Osteoblast (primary cell): ENCODE measurements around the gene CRIM1. TPM values are rescaled to one million over a fixed set of nuclear protein-coding genes. Genes with fewer than 3 reads are reported as not detected.
A peak's percentile ranks its signal among the peaks of the same experiment; 100 is the strongest.

ENCODE experiments used
- DNase-seq: peaks from one replicate; pipeline ENCODE4 v3.0.0; 2011; ENCODE audit warnings: low spot score, mixed read lengths; ENCODE audit not compliant: insufficient read length; ENCODE audit errors: missing footprints
- H2AFZ ChIP-seq: 2 replicates; pipeline ENCODE4 v1.6.0; 2011; ENCODE audit warnings: mild to moderate bottlenecking, low read length
- H3K27ac ChIP-seq: 2 replicates; pipeline ENCODE4 v1.5.1; 2011; ENCODE audit warnings: mild to moderate bottlenecking, low read depth, low read length, moderate library complexity
- H3K27me3 ChIP-seq: 2 replicates; pipeline ENCODE4 v1.6.0; 2012; ENCODE audit warnings: mild to moderate bottlenecking, control low read depth, inconsistent platforms, low read length, moderate library complexity; ENCODE audit not compliant: insufficient read depth
- H3K36me3 ChIP-seq: 2 replicates; pipeline ENCODE4 v1.5.1; 2011; ENCODE audit warnings: mild to moderate bottlenecking, low read length, control low read depth, moderate library complexity; ENCODE audit not compliant: insufficient read depth
- H3K4me1 ChIP-seq: 2 replicates; pipeline ENCODE4 v1.5.1; 2011; ENCODE audit warnings: mild to moderate bottlenecking, low read length, control low read depth, moderate library complexity; ENCODE audit not compliant: insufficient read depth
- H3K4me2 ChIP-seq: 2 replicates; pipeline ENCODE4 v1.6.0; 2011; ENCODE audit warnings: mild to moderate bottlenecking, low read length; ENCODE audit not compliant: insufficient read depth
- H3K4me3 ChIP-seq: fragments of 200-600 bp; sonication (generic); 3 replicates; pipeline ENCODE4 v1.5.1; 2012; ENCODE audit warnings: mild to moderate bottlenecking, low read length, inconsistent platforms; ENCODE audit not compliant: insufficient read depth
- H3K79me2 ChIP-seq: 2 replicates; pipeline ENCODE4 v1.6.0; 2012; ENCODE audit warnings: mild to moderate bottlenecking, low read length, control low read depth, inconsistent platforms; ENCODE audit not compliant: insufficient read depth
- H3K9me3 ChIP-seq: 2 replicates; pipeline ENCODE4 v1.5.1; 2011; ENCODE audit warnings: low read depth, low read length, control low read depth
- H4K20me1 ChIP-seq: 2 replicates; pipeline ENCODE4 v1.6.0; 2012; ENCODE audit warnings: mild to moderate bottlenecking, low read length, control low read depth; ENCODE audit not compliant: insufficient read depth
- CTCF ChIP-seq: IDR thresholded peaks from 2 replicates; pipeline ENCODE4 v1.5.1; 2011; ENCODE audit warnings: mild to moderate bottlenecking, low read depth, low read length, moderate library complexity; ENCODE audit errors: extremely low read depth
- total RNA-seq: library from RNA; depleted of rRNA; stranded (reverse); fragments of >200 nt; gene quantifications from 2 replicates; pipeline ENCODE4 v1.2.3, GENCODE V29; 2012

CRIM1 gene
- total RNA-seq, 1 donor, result 362 TPM

GRCh38 chr2:36572719-36573059 lies 217.1 kb downstream of the CRIM1 start:
- Histone ChIP-seq H3K9me3 (no peaks in the 10 kb centered on the region), H3K27me3 (no peaks in the 10 kb centered on the region), H3K4me1 (peaks cover 41% of the 10 kb centered on the region), H3K27ac (peak overlapping the region; percentile 34), H4K20me1 (no peaks in the 10 kb centered on the region), H3K79me2 (peaks cover 63% of the 10 kb centered on the region), H3K4me3 (no peak overlapping the region), H2AFZ (no peak overlapping the region), H3K4me2 (no peak overlapping the region), H3K36me3 (peaks cover 32% of the 10 kb centered on the region)
- no peak for TF ChIP-seq CTCF
- DNase-seq, result no peak

- H3K79me2 ChIP-seq, result peaks cover 65% of the 10 kb centered on the region
- H3K4me1 ChIP-seq, result peaks cover 36% of the 10 kb centered on the region
- H3K36me3 ChIP-seq, result peaks cover 37% of the 10 kb centered on the region
- H3K9me3 ChIP-seq, result no peaks in the 10 kb centered on the region
- H4K20me1 ChIP-seq, result no peaks in the 10 kb centered on the region
- H3K4me3 ChIP-seq, result no peak overlapping the region
- DNase-seq, result no peak
- no peak for TF ChIP-seq CTCF
- peak overlapping the region; percentile 34 for H3K27ac ChIP-seq
- H2AFZ ChIP-seq, result no peak overlapping the region
- no peaks in the 10 kb centered on the region for H3K27me3 ChIP-seq
- no peak overlapping the region for H3K4me2 ChIP-seq
Observed at GRCh38 chr2:36573165-36573564, 217.6 kb downstream of the CRIM1 start.

- Histone ChIP-seq H3K27me3 (no peaks in the 10 kb centered on the region), H2AFZ (no peak overlapping the region), H3K36me3 (peaks cover 46% of the 10 kb centered on the region), H3K4me2 (no peak overlapping the region), H3K27ac (no peak overlapping the region), H3K79me2 (peaks cover 70% of the 10 kb centered on the region), H3K9me3 (no peaks in the 10 kb centered on the region), H3K4me3 (no peak overlapping the region), H3K4me1 (peaks cover 22% of the 10 kb centered on the region), H4K20me1 (no peaks in the 10 kb centered on the region)
- TF ChIP-seq CTCF, result no peak
- DNase-seq, result no peak
Observed at GRCh38 chr2:36574560-36574959, 219.0 kb downstream of the CRIM1 start.

- no peaks in the 10 kb centered on the region for H3K9me3 ChIP-seq
- H3K36me3 ChIP-seq, result peaks cover 71% of the 10 kb centered on the region
- H4K20me1 ChIP-seq, result no peaks in the 10 kb centered on the region
- H3K27me3 ChIP-seq, result no peaks in the 10 kb centered on the region
- no peak for DNase-seq
- no peak overlapping the region for H3K4me2 ChIP-seq
- peaks cover under 1% of the 10 kb centered on the region for H3K4me1 ChIP-seq
- no peak overlapping the region for H2AFZ ChIP-seq
- H3K4me3 ChIP-seq, result no peak overlapping the region
- no peak overlapping the region for H3K27ac ChIP-seq
- TF ChIP-seq CTCF, result no peak
- H3K79me2 ChIP-seq, result peaks cover 63% of the 10 kb centered on the region
Observed at GRCh38 chr2:36577884-36578283, 222.3 kb downstream of the CRIM1 start.
